Measurements from ENCODE around the gene TRIM7.
"Not testable (repeated sequence)": the region's sequence is repeated elsewhere in the genome, so short reads cannot be mapped to it uniquely, and the experiment has no call there.

Gene TRIM7

GRCh38 chr5:181212934-181213333 is 7.9 kb upstream of the TRIM7 start:
- no peaks in the 10 kb centered on the region; the same call in 1 of the 2 replicates for H3F3A ChIP-seq (ENCODE audit: low read depth)
- no peaks in the 10 kb centered on the region for H4K20me1 ChIP-seq (ENCODE audit: insufficient read depth, low read length, poor library complexity, severe bottlenecking)
- no peaks in the 10 kb centered on the region for H3K79me2 ChIP-seq (ENCODE audit: insufficient read depth, low read length)
- H3K4me1 ChIP-seq (ENCODE audit: insufficient read depth, low read length, poor library complexity, severe bottlenecking): peaks cover 7% of the 10 kb centered on the region
- no peak overlapping the region for H3K4me2 ChIP-seq (ENCODE audit: low read depth, low read length, poor library complexity, severe bottlenecking)
- TF ChIP-seq CTCF (conservative IDR thresholded peaks at IDR 0.05; ENCODE audit: low read length): no peak
- TF ChIP-seq EZH2phosphoT487 (IDR thresholded peaks at IDR 0.05; ENCODE audit: borderline replicate concordance): no peak
- no peak overlapping the region for H3K9ac ChIP-seq (ENCODE audit: low read depth, low read length, poor library complexity, severe bottlenecking)
- no peak overlapping the region for H3K4me3 ChIP-seq (ENCODE audit: low read length, poor library complexity, severe bottlenecking)
- no peaks in the 10 kb centered on the region for H3K27me3 ChIP-seq (ENCODE audit: insufficient read depth, low read length, poor library complexity, severe bottlenecking)
- no peaks in the 10 kb centered on the region for H3K36me3 ChIP-seq (ENCODE audit: insufficient read depth, low read length)
- H3K9me3 ChIP-seq (ENCODE audit: insufficient read depth, low read depth, low read length): no peaks in the 10 kb centered on the region
- no peak overlapping the region for H2AFZ ChIP-seq (ENCODE audit: low read length)
- no peaks in the 10 kb centered on the region for H3K9me2 ChIP-seq (replicated peaks; ENCODE audit: low read depth, low read length)

DNA sequence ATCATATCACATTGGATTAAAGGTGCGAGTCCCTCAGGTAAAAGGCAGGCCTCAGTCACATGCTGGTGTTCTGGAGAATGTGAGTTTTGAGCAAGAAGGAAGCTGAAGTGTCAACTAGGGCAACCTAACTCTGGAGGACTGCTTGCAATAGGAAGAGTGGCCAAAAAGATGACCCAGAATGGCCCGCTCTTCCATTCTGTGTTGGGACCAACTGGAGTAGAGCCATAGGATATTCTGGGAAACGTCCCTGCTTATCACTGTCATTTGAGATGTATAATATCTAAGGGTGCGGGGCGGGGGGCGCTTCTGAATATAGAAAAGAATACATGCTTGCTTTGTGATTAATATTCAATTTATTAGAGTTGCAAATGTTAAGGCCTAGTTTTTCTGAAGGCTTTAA is 7.1 kb upstream of the TRIM7 start:
- Histone ChIP-seq H3K9ac (ENCODE audit: low read depth, low read length, poor library complexity, severe bottlenecking) (no peak overlapping the region), H3K4me1 (ENCODE audit: insufficient read depth, low read length, poor library complexity, severe bottlenecking) (no peaks in the 10 kb centered on the region), H3K27me3 (ENCODE audit: insufficient read depth, low read length, poor library complexity, severe bottlenecking) (no peaks in the 10 kb centered on the region), H2AFZ (ENCODE audit: low read length) (no peak overlapping the region), H3F3A (ENCODE audit: low read depth) (no peaks in the 10 kb centered on the region; the same call in 1 of the 2 replicates), H3K4me3 (ENCODE audit: low read length, poor library complexity, severe bottlenecking) (no peak overlapping the region), H3K36me3 (ENCODE audit: insufficient read depth, low read length) (no peaks in the 10 kb centered on the region), H3K9me3 (ENCODE audit: insufficient read depth, low read depth, low read length) (no peaks in the 10 kb centered on the region), H3K79me2 (ENCODE audit: insufficient read depth, low read length) (no peaks in the 10 kb centered on the region), H4K20me1 (ENCODE audit: insufficient read depth, low read length, poor library complexity, severe bottlenecking) (no peaks in the 10 kb centered on the region), H3K9me2 (replicated peaks; ENCODE audit: low read depth, low read length) (no peaks in the 10 kb centered on the region), H3K4me2 (ENCODE audit: low read depth, low read length, poor library complexity, severe bottlenecking) (no peak overlapping the region)
- TF ChIP-seq CTCF (conservative IDR thresholded peaks at IDR 0.05; ENCODE audit: low read length) (no peak), EZH2phosphoT487 (IDR thresholded peaks at IDR 0.05; ENCODE audit: borderline replicate concordance) (no peak)

DNA sequence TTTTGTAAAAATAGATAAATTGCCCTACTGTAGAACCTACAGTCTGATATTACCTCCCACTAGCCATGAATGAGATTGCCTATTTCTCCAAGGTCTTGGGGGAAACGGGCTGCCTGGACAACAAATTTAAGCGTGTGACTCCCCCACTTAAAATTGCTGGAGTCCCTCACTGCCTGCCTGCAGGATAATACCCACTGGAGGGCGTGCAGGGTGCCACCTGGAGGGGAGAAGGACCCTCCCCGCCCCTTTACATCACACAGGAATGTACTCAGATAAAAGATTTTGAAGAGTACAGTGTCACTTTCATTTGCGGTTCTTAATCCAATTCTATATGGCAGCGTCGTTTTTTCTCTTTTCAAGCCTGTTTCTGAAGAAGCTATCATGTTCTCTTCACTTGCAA is 6.2 kb upstream of the TRIM7 start:
- no peaks in the 10 kb centered on the region; the same call in 1 of the 2 replicates for H3F3A ChIP-seq (ENCODE audit: low read depth)
- H3K4me1 ChIP-seq (ENCODE audit: insufficient read depth, low read length, poor library complexity, severe bottlenecking): peaks cover under 1% of the 10 kb centered on the region
- no peak overlapping the region for H2AFZ ChIP-seq (ENCODE audit: low read length)
- H4K20me1 ChIP-seq (ENCODE audit: insufficient read depth, low read length, poor library complexity, severe bottlenecking): no peaks in the 10 kb centered on the region
- H3K9me3 ChIP-seq (ENCODE audit: insufficient read depth, low read depth, low read length): no peaks in the 10 kb centered on the region
- TF ChIP-seq CTCF (conservative IDR thresholded peaks at IDR 0.05; ENCODE audit: low read length) (no peak), EZH2phosphoT487 (IDR thresholded peaks at IDR 0.05; ENCODE audit: borderline replicate concordance) (no peak)
- H3K36me3 ChIP-seq (ENCODE audit: insufficient read depth, low read length): no peaks in the 10 kb centered on the region
- H3K4me3 ChIP-seq (ENCODE audit: low read length, poor library complexity, severe bottlenecking): no peak overlapping the region
- no peaks in the 10 kb centered on the region for H3K9me2 ChIP-seq (replicated peaks; ENCODE audit: low read depth, low read length)
- no peaks in the 10 kb centered on the region for H3K27me3 ChIP-seq (ENCODE audit: insufficient read depth, low read length, poor library complexity, severe bottlenecking)
- no peak overlapping the region for H3K4me2 ChIP-seq (ENCODE audit: low read depth, low read length, poor library complexity, severe bottlenecking)
- H3K9ac ChIP-seq (ENCODE audit: low read depth, low read length, poor library complexity, severe bottlenecking): no peak overlapping the region
- H3K79me2 ChIP-seq (ENCODE audit: insufficient read depth, low read length): no peaks in the 10 kb centered on the region

DNA sequence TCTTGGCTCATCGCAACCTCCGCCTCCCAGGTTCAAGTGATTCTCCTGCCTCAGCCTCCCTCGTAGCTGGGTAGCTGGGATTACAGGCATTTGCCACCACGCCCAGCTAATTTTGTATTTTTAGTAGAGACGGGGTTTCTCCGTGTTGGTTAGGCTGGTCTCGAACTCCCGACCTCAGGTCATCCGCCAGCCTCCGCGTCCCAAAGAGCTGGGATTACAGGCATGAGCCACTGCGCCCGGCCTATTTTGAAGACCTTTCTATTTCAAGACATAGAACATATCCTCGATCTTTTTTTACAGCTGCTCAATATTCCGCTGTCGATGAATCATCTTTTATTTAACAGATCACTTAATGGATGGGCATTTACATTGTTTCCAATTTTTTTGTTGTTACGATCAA is 5.7 kb upstream of the TRIM7 start:
- not testable (repeated sequence) for H4K20me1 ChIP-seq (ENCODE audit: insufficient read depth, low read length, poor library complexity, severe bottlenecking); H3K79me2 ChIP-seq (ENCODE audit: insufficient read depth, low read length); H3K9me2 ChIP-seq (replicated peaks; ENCODE audit: low read depth, low read length); H3K36me3 ChIP-seq (ENCODE audit: insufficient read depth, low read length); H3K4me3 ChIP-seq (ENCODE audit: low read length, poor library complexity, severe bottlenecking); H3K27me3 ChIP-seq (ENCODE audit: insufficient read depth, low read length, poor library complexity, severe bottlenecking); H3F3A ChIP-seq (ENCODE audit: low read depth); H3K9ac ChIP-seq (ENCODE audit: low read depth, low read length, poor library complexity, severe bottlenecking); H3K4me2 ChIP-seq (ENCODE audit: low read depth, low read length, poor library complexity, severe bottlenecking); H3K9me3 ChIP-seq (ENCODE audit: insufficient read depth, low read depth, low read length); H2AFZ ChIP-seq (ENCODE audit: low read length); H3K4me1 ChIP-seq (ENCODE audit: insufficient read depth, low read length, poor library complexity, severe bottlenecking)

DNA sequence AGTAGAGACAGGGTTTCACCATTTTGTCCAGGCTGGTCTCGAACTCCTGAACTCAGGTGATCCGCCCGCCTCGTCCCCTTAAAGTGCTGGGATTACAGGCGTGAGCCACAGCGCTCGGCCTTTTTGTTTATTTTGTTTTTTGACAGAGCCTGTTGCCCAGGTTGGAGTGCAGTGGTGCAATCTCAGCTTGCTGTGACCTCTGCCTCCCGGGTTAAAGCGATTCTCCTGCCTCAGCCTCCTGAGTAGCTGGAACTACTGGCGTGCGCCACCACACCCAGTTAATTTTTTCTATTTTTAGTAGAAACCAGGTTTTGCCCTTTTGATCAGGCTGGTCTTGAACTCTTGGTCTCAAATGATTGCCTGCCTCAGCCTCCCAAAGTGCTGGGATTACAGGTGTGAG is 5.2 kb upstream of the TRIM7 start:
- H3F3A ChIP-seq (ENCODE audit: low read depth); H3K4me1 ChIP-seq (ENCODE audit: insufficient read depth, low read length, poor library complexity, severe bottlenecking); H3K4me2 ChIP-seq (ENCODE audit: low read depth, low read length, poor library complexity, severe bottlenecking); H3K9ac ChIP-seq (ENCODE audit: low read depth, low read length, poor library complexity, severe bottlenecking); H2AFZ ChIP-seq (ENCODE audit: low read length); H3K27me3 ChIP-seq (ENCODE audit: insufficient read depth, low read length, poor library complexity, severe bottlenecking); H3K4me3 ChIP-seq (ENCODE audit: low read length, poor library complexity, severe bottlenecking); H3K9me3 ChIP-seq (ENCODE audit: insufficient read depth, low read depth, low read length); H4K20me1 ChIP-seq (ENCODE audit: insufficient read depth, low read length, poor library complexity, severe bottlenecking); H3K36me3 ChIP-seq (ENCODE audit: insufficient read depth, low read length); H3K9me2 ChIP-seq (replicated peaks; ENCODE audit: low read depth, low read length); H3K79me2 ChIP-seq (ENCODE audit: insufficient read depth, low read length): not testable (repeated sequence)
